ENCODE data around the gene HSPB6. TPM values are rescaled to one million over a fixed set of nuclear protein-coding genes. Genes with fewer than 3 reads are reported as not detected.

The HSPB6 gene
- polyA plus RNA-seq, 2 of the 4 experiments (the other 2 are of a cell fraction): 0.16 to 0.26 TPM

DNA sequence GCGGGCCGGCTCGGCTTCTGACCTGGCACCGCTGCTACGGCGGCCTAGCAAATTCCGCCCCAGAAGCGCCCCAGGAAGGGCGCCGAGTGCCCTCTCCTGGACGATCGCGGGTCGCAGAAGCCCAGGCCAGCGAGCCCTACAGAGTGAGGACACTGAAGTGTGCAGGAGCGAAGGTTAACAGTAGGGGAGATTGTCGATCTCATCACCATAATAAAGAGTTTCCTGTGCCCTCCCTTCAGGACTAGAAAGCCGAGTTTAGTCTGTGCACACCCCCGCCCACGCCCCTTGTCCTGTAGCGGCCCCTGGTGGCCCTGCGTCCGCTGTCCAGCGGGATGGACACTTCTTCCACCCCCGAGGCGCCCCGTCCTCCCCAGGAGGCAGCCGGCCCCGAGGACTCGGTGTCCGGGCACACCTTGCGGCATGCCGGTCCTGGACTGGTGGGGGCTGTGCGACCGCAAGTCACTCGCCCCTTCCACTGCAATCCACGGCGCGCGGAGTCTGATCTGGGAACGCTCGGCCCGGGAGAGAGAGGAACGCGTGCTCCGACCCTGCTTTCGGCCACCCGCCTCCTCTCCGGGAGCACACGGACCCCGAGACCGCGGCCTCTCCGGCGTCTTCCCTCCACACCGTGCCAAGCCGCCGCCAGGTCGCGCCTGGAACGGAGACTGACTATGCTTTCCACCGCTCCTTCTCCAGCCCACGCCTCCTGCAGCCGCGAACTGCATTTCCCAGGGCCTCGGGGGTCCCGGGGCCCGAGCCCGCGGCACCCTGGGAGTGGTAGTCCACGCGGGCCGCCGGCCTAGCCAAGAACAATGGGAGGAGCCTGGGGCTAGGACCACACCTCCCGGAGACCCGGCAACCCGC lies 39.8 kb downstream of the HSPB6 start:
- CTCF ChIA-PET: interaction anchor here (1.0 to 6.6 kb wide), 8 partner anchors 10 to 168 kb away, joined by 5 to 161 read pairs (median 22); partner anchors contain the start of gene ZBTB32
- 1% methylated on average over 62 of the region's 77 CpGs for WGBS (ENCODE audit: missing lambda C conversion rate)
- FAIRE-seq: peak; percentile 96
- POLR2A ChIA-PET: no interaction called here
- Histone ChIP-seq H3K27ac (peak overlapping the region; percentile 91 to 98), H3K9me3 (no peaks in the 10 kb centered on the region), H3K4me1 (peaks cover 20% of the 10 kb centered on the region), H3K4me2 (peak overlapping the region; percentile 89), H3K4me3 (peak overlapping the region; percentile 87)
- peak; percentile 74 to 91 for ATAC-seq
- peak; percentile 95 to 99 for DNase-seq (ENCODE audit: low read depth in 1 of 2, low spot score in 1 of 2)
- no peak for TF ChIP-seq HDAC2 (IDR thresholded peaks at IDR 0.05)
- no peak for TF ChIP-seq MAFK (IDR thresholded peaks at IDR 0.05; ENCODE audit: partially characterized antibody)
- TF ChIP-seq ZNF302 (CRISPR knock-in tag; IDR thresholded peaks at IDR 0.05): no peak
- TF ChIP-seq PHF8 (IDR thresholded peaks at IDR 0.05; ENCODE audit: borderline replicate concordance, low read depth): peak; percentile 28
- TF ChIP-seq RAD21 (conservative IDR thresholded peaks at IDR 0.05 in 1 of 2, IDR thresholded peaks at IDR 0.05 in 1 of 2): peak; percentile 89 to 99
- TF ChIP-seq, protein P1, sequence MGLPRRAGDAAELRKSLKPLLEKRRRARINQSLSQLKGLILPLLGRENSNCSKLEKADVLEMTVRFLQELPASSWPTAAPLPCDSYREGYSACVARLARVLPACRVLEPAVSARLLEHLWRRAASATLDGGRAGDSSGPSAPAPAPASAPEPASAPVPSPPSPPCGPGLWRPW (IDR thresholded peaks at IDR 0.05): no peak
- TF ChIP-seq CHD4 (IDR thresholded peaks at IDR 0.05; ENCODE audit: borderline replicate concordance): no peak
- TF ChIP-seq JUNB (IDR thresholded peaks at IDR 0.05): no peak
- TF ChIP-seq, protein P2, sequence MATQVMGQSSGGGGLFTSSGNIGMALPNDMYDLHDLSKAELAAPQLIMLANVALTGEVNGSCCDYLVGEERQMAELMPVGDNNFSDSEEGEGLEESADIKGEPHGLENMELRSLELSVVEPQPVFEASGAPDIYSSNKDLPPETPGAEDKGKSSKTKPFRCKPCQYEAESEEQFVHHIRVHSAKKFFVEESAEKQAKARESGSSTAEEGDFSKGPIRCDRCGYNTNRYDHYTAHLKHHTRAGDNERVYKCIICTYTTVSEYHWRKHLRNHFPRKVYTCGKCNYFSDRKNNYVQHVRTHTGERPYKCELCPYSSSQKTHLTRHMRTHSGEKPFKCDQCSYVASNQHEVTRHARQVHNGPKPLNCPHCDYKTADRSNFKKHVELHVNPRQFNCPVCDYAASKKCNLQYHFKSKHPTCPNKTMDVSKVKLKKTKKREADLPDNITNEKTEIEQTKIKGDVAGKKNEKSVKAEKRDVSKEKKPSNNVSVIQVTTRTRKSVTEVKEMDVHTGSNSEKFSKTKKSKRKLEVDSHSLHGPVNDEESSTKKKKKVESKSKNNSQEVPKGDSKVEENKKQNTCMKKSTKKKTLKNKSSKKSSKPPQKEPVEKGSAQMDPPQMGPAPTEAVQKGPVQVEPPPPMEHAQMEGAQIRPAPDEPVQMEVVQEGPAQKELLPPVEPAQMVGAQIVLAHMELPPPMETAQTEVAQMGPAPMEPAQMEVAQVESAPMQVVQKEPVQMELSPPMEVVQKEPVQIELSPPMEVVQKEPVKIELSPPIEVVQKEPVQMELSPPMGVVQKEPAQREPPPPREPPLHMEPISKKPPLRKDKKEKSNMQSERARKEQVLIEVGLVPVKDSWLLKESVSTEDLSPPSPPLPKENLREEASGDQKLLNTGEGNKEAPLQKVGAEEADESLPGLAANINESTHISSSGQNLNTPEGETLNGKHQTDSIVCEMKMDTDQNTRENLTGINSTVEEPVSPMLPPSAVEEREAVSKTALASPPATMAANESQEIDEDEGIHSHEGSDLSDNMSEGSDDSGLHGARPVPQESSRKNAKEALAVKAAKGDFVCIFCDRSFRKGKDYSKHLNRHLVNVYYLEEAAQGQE (IDR thresholded peaks at IDR 0.05): no peak
- TF ChIP-seq, protein P3, sequence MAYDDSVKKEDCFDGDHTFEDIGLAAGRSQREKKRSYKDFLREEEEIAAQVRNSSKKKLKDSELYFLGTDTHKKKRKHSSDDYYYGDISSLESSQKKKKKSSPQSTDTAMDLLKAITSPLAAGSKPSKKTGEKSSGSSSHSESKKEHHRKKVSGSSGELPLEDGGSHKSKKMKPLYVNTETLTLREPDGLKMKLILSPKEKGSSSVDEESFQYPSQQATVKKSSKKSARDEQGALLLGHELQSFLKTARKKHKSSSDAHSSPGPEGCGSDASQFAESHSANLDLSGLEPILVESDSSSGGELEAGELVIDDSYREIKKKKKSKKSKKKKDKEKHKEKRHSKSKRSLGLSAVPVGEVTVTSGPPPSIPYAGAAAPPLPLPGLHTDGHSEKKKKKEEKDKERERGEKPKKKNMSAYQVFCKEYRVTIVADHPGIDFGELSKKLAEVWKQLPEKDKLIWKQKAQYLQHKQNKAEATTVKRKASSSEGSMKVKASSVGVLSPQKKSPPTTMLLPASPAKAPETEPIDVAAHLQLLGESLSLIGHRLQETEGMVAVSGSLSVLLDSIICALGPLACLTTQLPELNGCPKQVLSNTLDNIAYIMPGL (CRISPR knock-in tag; IDR thresholded peaks at IDR 0.05; ENCODE audit: borderline replicate concordance): peak; percentile 82; the same call in 1 of the 2 replicates
- peak; percentile 47 for TF ChIP-seq TP53 (CRISPR knock-in tag; IDR thresholded peaks at IDR 0.05)
- no peak for TF ChIP-seq FOSL2 (IDR thresholded peaks at IDR 0.05)
- no peak for TF ChIP-seq FOSL2 (CRISPR knock-in tag; IDR thresholded peaks at IDR 0.05)
- TF ChIP-seq, protein P4, sequence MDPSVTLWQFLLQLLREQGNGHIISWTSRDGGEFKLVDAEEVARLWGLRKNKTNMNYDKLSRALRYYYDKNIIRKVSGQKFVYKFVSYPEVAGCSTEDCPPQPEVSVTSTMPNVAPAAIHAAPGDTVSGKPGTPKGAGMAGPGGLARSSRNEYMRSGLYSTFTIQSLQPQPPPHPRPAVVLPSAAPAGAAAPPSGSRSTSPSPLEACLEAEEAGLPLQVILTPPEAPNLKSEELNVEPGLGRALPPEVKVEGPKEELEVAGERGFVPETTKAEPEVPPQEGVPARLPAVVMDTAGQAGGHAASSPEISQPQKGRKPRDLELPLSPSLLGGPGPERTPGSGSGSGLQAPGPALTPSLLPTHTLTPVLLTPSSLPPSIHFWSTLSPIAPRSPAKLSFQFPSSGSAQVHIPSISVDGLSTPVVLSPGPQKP (IDR thresholded peaks at IDR 0.05; ENCODE audit: low read depth, low read length): no peak
- TF ChIP-seq ZFP36 (IDR thresholded peaks at IDR 0.05; ENCODE audit: borderline replicate concordance, partially characterized antibody): no peak
- peak in 1 of 2 experiments; percentile 53; a peak in 3 of 5 replicates for TF ChIP-seq JUN (IDR thresholded peaks at IDR 0.05)
- no peak for TF ChIP-seq RNF2 (IDR thresholded peaks at IDR 0.05; ENCODE audit: borderline replicate concordance, low read depth)
- TF ChIP-seq, protein P5, sequence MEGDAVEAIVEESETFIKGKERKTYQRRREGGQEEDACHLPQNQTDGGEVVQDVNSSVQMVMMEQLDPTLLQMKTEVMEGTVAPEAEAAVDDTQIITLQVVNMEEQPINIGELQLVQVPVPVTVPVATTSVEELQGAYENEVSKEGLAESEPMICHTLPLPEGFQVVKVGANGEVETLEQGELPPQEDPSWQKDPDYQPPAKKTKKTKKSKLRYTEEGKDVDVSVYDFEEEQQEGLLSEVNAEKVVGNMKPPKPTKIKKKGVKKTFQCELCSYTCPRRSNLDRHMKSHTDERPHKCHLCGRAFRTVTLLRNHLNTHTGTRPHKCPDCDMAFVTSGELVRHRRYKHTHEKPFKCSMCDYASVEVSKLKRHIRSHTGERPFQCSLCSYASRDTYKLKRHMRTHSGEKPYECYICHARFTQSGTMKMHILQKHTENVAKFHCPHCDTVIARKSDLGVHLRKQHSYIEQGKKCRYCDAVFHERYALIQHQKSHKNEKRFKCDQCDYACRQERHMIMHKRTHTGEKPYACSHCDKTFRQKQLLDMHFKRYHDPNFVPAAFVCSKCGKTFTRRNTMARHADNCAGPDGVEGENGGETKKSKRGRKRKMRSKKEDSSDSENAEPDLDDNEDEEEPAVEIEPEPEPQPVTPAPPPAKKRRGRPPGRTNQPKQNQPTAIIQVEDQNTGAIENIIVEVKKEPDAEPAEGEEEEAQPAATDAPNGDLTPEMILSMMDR (IDR thresholded peaks at IDR 0.05): peak; percentile 100
- no peak for TF ChIP-seq EHMT2 (IDR thresholded peaks at IDR 0.05; ENCODE audit: low read depth)
- no peak for TF ChIP-seq FOXS1 (CRISPR knock-in tag; IDR thresholded peaks at IDR 0.05)
- 0 out of 2 replicates have a peak, but pooled peaks have one; percentile 70 for TF ChIP-seq TFCP2L1 (CRISPR knock-in tag; IDR thresholded peaks at IDR 0.05)
- no peak; the same call in 1 of the 2 replicates for TF ChIP-seq RFX5 (IDR thresholded peaks at IDR 0.05)
- 0 out of 2 replicates have a peak, but pooled peaks have one; percentile 30 for TF ChIP-seq HOXB13 (CRISPR knock-in tag; IDR thresholded peaks at IDR 0.05; ENCODE audit: low read depth)
- peak; percentile 74 for TF ChIP-seq POLR2A (IDR thresholded peaks at IDR 0.05; ENCODE audit: low read length)
- peak; percentile 94 for TF ChIP-seq KDM5A (IDR thresholded peaks at IDR 0.05)
- TF ChIP-seq EHF (CRISPR knock-in tag; IDR thresholded peaks at IDR 0.05): no peak
- no peak for TF ChIP-seq CEBPB (IDR thresholded peaks at IDR 0.05)
- no peak for TF ChIP-seq HOXB5 (CRISPR knock-in tag; IDR thresholded peaks at IDR 0.05)
- TF ChIP-seq SREBF2 (IDR thresholded peaks at IDR 0.05): no peak
- 0 out of 2 replicates have a peak, but pooled peaks have one; percentile 11 for TF ChIP-seq BHLHE40 (IDR thresholded peaks at IDR 0.05; ENCODE audit: low read depth, low read length)
- TF ChIP-seq, protein P6, sequence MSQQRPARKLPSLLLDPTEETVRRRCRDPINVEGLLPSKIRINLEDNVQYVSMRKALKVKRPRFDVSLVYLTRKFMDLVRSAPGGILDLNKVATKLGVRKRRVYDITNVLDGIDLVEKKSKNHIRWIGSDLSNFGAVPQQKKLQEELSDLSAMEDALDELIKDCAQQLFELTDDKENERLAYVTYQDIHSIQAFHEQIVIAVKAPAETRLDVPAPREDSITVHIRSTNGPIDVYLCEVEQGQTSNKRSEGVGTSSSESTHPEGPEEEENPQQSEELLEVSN (IDR thresholded peaks at IDR 0.05; ENCODE audit: borderline replicate concordance, low read depth): peak; percentile 78; the same call in 1 of the 2 replicates

Measured in A549 (cell line).